GM03348 (cell line): ENCODE results near the gene WARS2.

Experiments
- DNase-seq: peaks from one replicate; pipeline ENCODE4 v3.0.0; 2012; ENCODE audit warnings: low spot score

Gene WARS2

DNA sequence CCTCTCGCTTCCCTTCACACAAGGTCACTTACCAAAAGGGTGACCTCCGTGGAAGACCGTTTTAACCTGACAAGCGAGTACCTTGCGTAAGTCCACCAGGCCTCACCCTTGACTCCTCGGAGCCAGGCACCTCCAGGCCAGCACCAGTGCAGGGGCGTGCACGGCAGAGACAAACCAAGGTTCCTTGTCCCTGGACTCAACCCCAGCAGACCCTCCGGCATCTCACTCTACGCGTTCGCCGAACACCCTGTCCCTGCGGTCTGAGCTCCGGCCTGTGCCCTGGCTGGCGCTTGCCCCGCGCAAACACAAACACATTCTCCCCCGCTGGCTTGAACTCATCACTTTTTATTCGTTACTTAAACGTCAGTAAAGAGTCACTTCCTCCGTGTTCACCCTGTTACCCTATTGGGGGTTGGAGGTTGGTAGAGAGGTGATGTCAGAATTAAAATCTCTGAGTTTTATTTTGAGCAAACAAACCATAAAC lies 156.9 kb downstream of the WARS2 start:
- DNase-seq = no peak

DNA sequence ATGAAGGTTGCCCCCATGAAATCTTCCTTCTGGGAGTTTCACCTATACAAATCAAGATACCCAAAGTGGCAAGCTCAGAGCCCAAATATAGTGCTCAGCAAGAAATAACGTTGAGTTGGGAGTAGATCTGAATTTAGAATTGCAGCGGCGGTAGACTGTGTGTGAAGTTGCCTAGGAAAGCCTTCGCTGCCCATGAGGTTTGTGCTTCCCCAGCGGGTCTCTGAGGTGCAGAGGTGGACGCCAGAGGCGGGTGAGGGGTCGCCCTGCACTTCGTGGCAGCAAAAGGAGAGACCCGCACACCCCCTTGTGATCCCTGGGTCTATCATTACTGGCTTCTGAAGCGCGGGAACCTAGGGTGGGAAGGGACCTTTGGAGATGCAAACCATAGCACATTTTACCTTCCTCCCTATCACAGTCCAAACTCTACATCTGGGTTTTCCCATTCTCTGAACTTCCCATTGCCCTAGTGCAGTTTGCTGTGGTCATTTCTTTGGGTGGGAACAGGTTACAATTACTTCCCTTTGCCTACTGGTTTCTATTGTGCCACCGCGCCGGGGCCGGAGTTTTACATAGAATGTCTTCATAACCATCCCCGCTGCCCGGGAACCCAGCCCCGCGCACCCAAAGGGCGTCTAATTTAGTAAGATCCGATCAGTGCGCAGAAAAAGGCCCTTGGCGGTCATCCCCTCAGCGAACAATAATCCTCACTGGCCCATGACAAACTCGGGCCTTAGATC lies 157.5 kb downstream of the WARS2 start:
- DNase-seq = no peak

DNA sequence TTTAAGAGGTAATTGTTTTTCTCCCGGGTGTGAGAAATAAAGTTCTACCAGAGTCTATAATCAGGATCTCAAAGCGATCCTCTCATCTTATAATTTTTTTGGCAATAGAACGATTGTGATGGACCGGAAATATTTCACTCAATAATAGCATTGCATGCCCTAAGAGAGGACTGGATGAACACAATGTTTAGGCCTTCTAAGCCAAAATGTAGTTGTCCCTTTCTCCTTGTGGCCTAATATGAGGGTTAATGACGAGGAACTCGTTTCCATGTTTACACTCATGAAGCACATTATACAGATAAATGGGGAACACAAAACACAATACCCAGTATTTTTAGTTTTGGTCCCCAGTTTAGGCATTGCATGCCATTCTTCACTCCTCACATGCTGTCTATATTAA lies 158.2 kb downstream of the WARS2 start:
- DNase-seq = no peak

DNA sequence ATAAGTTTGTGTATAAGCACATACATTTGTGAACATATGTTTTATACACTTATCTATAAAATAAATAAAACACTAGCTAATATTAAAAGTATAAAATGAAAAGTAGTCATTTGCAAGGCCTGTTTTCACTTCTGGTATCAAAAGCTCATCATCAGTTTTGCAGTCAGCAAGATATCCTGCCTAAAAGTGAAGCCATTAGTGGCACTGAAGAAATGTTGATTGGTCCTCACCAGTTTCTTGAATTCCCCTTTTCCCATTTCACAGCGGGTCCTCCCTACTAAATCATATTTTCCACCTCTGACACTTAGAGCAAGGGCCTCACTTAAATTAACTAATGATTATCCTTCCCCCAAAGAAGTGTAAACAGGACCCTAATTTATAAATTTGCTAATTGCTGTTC lies 159.0 kb downstream of the WARS2 start:
- no peak for DNase-seq
